ENCODE measurements around the gene SCRT2. TPM values are rescaled to one million over a fixed set of nuclear protein-coding genes. Genes with fewer than 3 reads are reported as not detected.

SCRT2 gene
- total and polyA plus RNA-seq, 9 of the 15 experiments (the other 6 are each of a cell fraction or from before 2014, with no cell fraction given), result 0.04 to 0.75 (median 0.13) TPM; not detected in 2

- Histone ChIP-seq H3K4me2 (ENCODE audit: insufficient read depth, low read length) (peak overlapping the region; percentile 37; the same call in 1 of the 2 replicates), H3K27ac (ENCODE audit: extremely low read depth, low read depth, low read length) (no peak overlapping the region), H3K9me3 (replicated peaks; ENCODE audit: control insufficient read depth, insufficient read depth, low read depth, low read length) (no peaks in the 10 kb centered on the region), H3K9me1 (ENCODE audit: control insufficient read depth, insufficient read depth, low read length) (no peaks in the 10 kb centered on the region), H4K20me1 (replicated peaks; ENCODE audit: control insufficient read depth, insufficient read depth, low read length) (no peaks in the 10 kb centered on the region), H2AFZ (ENCODE audit: low read depth, low read length) (no peak overlapping the region), H3K9ac (ENCODE audit: insufficient read depth in 1 of 2, low read depth in 2 of 2, low read length in 2 of 2) (peak overlapping the region in 1 of 2 experiments; percentile 86; a peak in 1 of 4 replicates), H3K36me3 (ENCODE audit: control insufficient read depth, insufficient read depth, low read length) (no peaks in the 10 kb centered on the region), H3K4me1 (replicated peaks in 1 of 2; ENCODE audit: control insufficient read depth in 2 of 2, insufficient read depth in 2 of 2, low read length in 2 of 2) (peaks cover 34 to 66% of the 10 kb centered on the region in 2 experiments), H3K4me3 (peak overlapping the region; percentile 37), H3K27me3 (ENCODE audit: control insufficient read depth in 2 of 2, insufficient read depth in 2 of 2, low read length in 2 of 2) (no peaks in the 10 kb centered on the region; a peak in 1 of 5 replicates), H3K79me2 (ENCODE audit: control insufficient read depth, insufficient read depth, low read length) (no peaks in the 10 kb centered on the region; the same call in 2 of the 3 replicates)
- ChIA-PET POLR2A (interaction anchor here (1.7 kb wide), 1 partner anchor 8 kb away, joined by 5 read pairs; no protein-coding TSS in a partner anchor), CTCF (ENCODE audit: low intra/inter-chr PET ratio) (no interaction called here)
- ATAC-seq (no peak), DNase-seq (ENCODE audit: extremely low read depth in 1 of 4, low spot score in 3 of 4) (no peak), FAIRE-seq (no peak)
- 11% methylated on average over 6 of the region's 25 CpGs for WGBS (ENCODE audit: insufficient coverage, low coverage, missing lambda C conversion rate)
- in situ Hi-C loops (cut with MboI) (no loop called here), intact Hi-C loops (cut with micrococcal nuclease) (no loop called here)
- no TSS peak for BruUV-seq (replicated peaks)
- TF ChIP-seq ZFP91 (CRISPR knock-in tag; IDR thresholded peaks at IDR 0.05) (no peak), RERE (CRISPR knock-in tag; IDR thresholded peaks at IDR 0.05; ENCODE audit: borderline replicate concordance) (0 out of 2 replicates have a peak, but pooled peaks have one; percentile 70), ZNF644 (tag; IDR thresholded peaks at IDR 0.05; ENCODE audit: low read depth) (no peak)
Measured at GRCh38 chr20:675033-675452, 559 bp downstream of the SCRT2 start.

All from K562 (cell line).